Neural cell (in vitro differentiated cells): Measurements from ENCODE around the gene PAQR9. TPM values are rescaled to one million over a fixed set of nuclear protein-coding genes. Genes with fewer than 3 reads are reported as not detected.

ENCODE experiments used
- H2AFZ ChIP-seq: fragments of 200-600, 300-800 bp; sonication (generic), shearing (Covaris generic); 2 replicates; pipeline ENCODE4 v1.6.0; 2014; ENCODE audit warnings: low read depth, mild to moderate bottlenecking, antibody characterized with exemption, low read length, moderate library complexity
- H3F3A ChIP-seq: fragments of 200-600 bp; shearing (Covaris generic); 2 replicates; pipeline ENCODE4 v1.6.1; 2016; ENCODE audit warnings: mild to moderate bottlenecking, moderate library complexity, mixed read lengths, antibody characterized with exemption, low read length; ENCODE audit not compliant: insufficient read depth, poor library complexity, severe bottlenecking
- H3K27ac ChIP-seq: fragments of 200-600, 300-800 bp; sonication (generic), shearing (Covaris generic); 2 replicates; pipeline ENCODE4 v1.5.1; 2014; ENCODE audit warnings: mild to moderate bottlenecking, low read length, moderate library complexity
- H3K27me3 ChIP-seq: fragments of 300-800, 200-600 bp; sonication (generic), shearing (Covaris generic); 2 replicates; pipeline ENCODE4 v1.6.0; 2014; ENCODE audit warnings: mild to moderate bottlenecking, low read depth, low read length, moderate library complexity; ENCODE audit not compliant: insufficient read depth
- H3K36me3 ChIP-seq: fragments of 300-800, 200-600 bp; sonication (generic), shearing (Covaris generic); 2 replicates; pipeline ENCODE4 v1.5.1; 2014; ENCODE audit warnings: mild to moderate bottlenecking, antibody characterized with exemption, low read length, moderate library complexity; ENCODE audit not compliant: insufficient read depth
- H3K4me2 ChIP-seq: fragments of 300-800, 200-600 bp; sonication (generic), shearing (Covaris generic); 2 replicates; pipeline ENCODE4 v1.6.0; 2014; ENCODE audit warnings: mild to moderate bottlenecking, low read length
- H3K4me3 ChIP-seq: fragments of 300-800, 200-600 bp; sonication (generic), shearing (Covaris generic); 2 replicates; pipeline ENCODE4 v1.5.1; 2014; ENCODE audit warnings: mild to moderate bottlenecking, low read length, moderate library complexity
- H3K79me2 ChIP-seq: fragments of 200-600 bp; shearing (Covaris generic); replicated peaks from 2 replicates; pipeline ENCODE4 v1.6.0; 2014; ENCODE audit warnings: mild to moderate bottlenecking, low read length, moderate library complexity; ENCODE audit not compliant: insufficient read depth
- H3K9ac ChIP-seq: fragments of 300-800, 200-600 bp; sonication (generic), shearing (Covaris generic); 2 replicates; pipeline ENCODE4 v1.6.1; 2016; ENCODE audit warnings: mild to moderate bottlenecking, low read length, mixed read lengths
- H3K9me2 ChIP-seq: fragments of 200-600 bp; shearing (Covaris generic); 2 replicates; pipeline ENCODE4 v1.6.1; 2016; ENCODE audit warnings: mild to moderate bottlenecking, low read length, mixed read lengths; ENCODE audit not compliant: insufficient read depth
- H3K9me3 ChIP-seq: fragments of 200-600, 300-800 bp; sonication (generic), shearing (Covaris generic); 2 replicates; pipeline ENCODE4 v1.6.1; 2016; ENCODE audit warnings: mild to moderate bottlenecking, mixed run types, low read length, moderate library complexity, mixed read lengths
- H4K20me1 ChIP-seq: fragments of 200-600 bp; shearing (Covaris generic); 2 replicates; pipeline ENCODE4 v1.6.1; 2016; ENCODE audit warnings: mild to moderate bottlenecking, mixed run types; ENCODE audit not compliant: insufficient read depth
- CTCF ChIP-seq: fragments of 450-650 bp; IDR thresholded peaks from 2 replicates; pipeline ENCODE4 v1.5.1; 2014; ENCODE audit warnings: antibody characterized with exemption, mild to moderate bottlenecking, moderate library complexity; ENCODE audit not compliant: poor library complexity, severe bottlenecking
- EP300 ChIP-seq: fragments of 450-650 bp; conservative IDR thresholded peaks from 2 replicates; pipeline ENCODE4 v1.6.1; 2014; ENCODE audit warnings: antibody characterized with exemption, mild to moderate bottlenecking, moderate library complexity; ENCODE audit not compliant: poor library complexity, severe bottlenecking
- EZH2 ChIP-seq: fragments of 200-600, 300-800 bp; shearing (Covaris generic), sonication (generic); IDR thresholded peaks from 2 replicates; pipeline ENCODE4 v1.6.1; 2014; ENCODE audit warnings: antibody characterized with exemption, low read length, borderline replicate concordance, mild to moderate bottlenecking; ENCODE audit not compliant: insufficient read depth, poor library complexity, severe bottlenecking
- MXI1 ChIP-seq: fragments of 450-650 bp; conservative IDR thresholded peaks from 2 replicates; pipeline ENCODE4 v1.6.1; 2014; ENCODE audit warnings: antibody characterized with exemption, mild to moderate bottlenecking; ENCODE audit not compliant: poor library complexity, severe bottlenecking
- POLR2AphosphoS5 ChIP-seq: IDR thresholded peaks from 2 replicates; pipeline ENCODE4 v1.6.1; 2012
- RAD21 ChIP-seq: fragments of 450-650 bp; conservative IDR thresholded peaks from 2 replicates; pipeline ENCODE4 v1.6.1; 2014; ENCODE audit warnings: antibody characterized with exemption, mild to moderate bottlenecking, moderate library complexity
- REST ChIP-seq: IDR thresholded peaks from 2 replicates; pipeline ENCODE4 v1.6.1; 2012; ENCODE audit warnings: borderline replicate concordance
- SMC3 ChIP-seq: fragments of 450-650 bp; conservative IDR thresholded peaks from 2 replicates; pipeline ENCODE4 v1.6.1; 2014; ENCODE audit warnings: antibody characterized with exemption, mild to moderate bottlenecking, moderate library complexity; ENCODE audit not compliant: poor library complexity
- TAF1 ChIP-seq: IDR thresholded peaks from 2 replicates; pipeline ENCODE4 v1.6.1; 2012; ENCODE audit warnings: low read depth
- polyA plus RNA-seq: library from polyadenylated mRNA; depleted of rRNA; stranded (reverse); fragments of >200 nt; gene quantifications from 2 replicates; pipeline ENCODE4 v1.2.3, GENCODE V29; 2014

PAQR9 gene
- polyA plus RNA-seq, 1 donor from 2014 or later, result 0.24 TPM

- TF ChIP-seq POLR2AphosphoS5, result no peak
- TF ChIP-seq RAD21, result no peak
- no peak for TF ChIP-seq CTCF
- no peak for TF ChIP-seq EZH2
- no peak for TF ChIP-seq SMC3
- no peak for TF ChIP-seq REST
- TF ChIP-seq TAF1, result no peak
- no peak for TF ChIP-seq EP300
- no peak for TF ChIP-seq MXI1
- no peaks in the 10 kb centered on the region for H3F3A ChIP-seq
- H3K4me2 ChIP-seq, result no peak overlapping the region
- H3K9ac ChIP-seq, result no peak overlapping the region
- no peaks in the 10 kb centered on the region for H3K36me3 ChIP-seq
- H3K79me2 ChIP-seq, result no peaks in the 10 kb centered on the region
- no peak overlapping the region for H3K4me3 ChIP-seq
- H2AFZ ChIP-seq, result no peak overlapping the region
- H3K27ac ChIP-seq, result no peak overlapping the region
- no peaks in the 10 kb centered on the region for H3K27me3 ChIP-seq
- H3K9me2 ChIP-seq, result no peaks in the 10 kb centered on the region
- no peaks in the 10 kb centered on the region for H3K9me3 ChIP-seq
- H4K20me1 ChIP-seq, result no peaks in the 10 kb centered on the region
Measured at GRCh38 chr3:142977399-142977728, 13.9 kb upstream of the PAQR9 start.

GRCh38 chr3:142976621-142977398 lies 13.3 kb upstream of the PAQR9 start:
- Histone ChIP-seq H3K36me3 (no peaks in the 10 kb centered on the region), H3K79me2 (no peaks in the 10 kb centered on the region), H3K4me3 (no peak overlapping the region), H3K9me3 (no peaks in the 10 kb centered on the region), H3K27ac (no peak overlapping the region), H3K27me3 (no peaks in the 10 kb centered on the region), H3K9me2 (no peaks in the 10 kb centered on the region), H3F3A (no peaks in the 10 kb centered on the region), H2AFZ (no peak overlapping the region), H4K20me1 (no peaks in the 10 kb centered on the region), H3K9ac (no peak overlapping the region), H3K4me2 (no peak overlapping the region)
- no peak for TF ChIP-seq MXI1
